BE2C (cell line): ENCODE data around the gene ZPBP.

Experiments used
- DNase-seq: peaks from one replicate; pipeline ENCODE4 v3.0.0-alpha.2; 2020
- H3K27me3 ChIP-seq: fragments of 250-450 bp; sonication (Bioruptor Pico); 2 replicates; pipeline ENCODE4 v1.5.1; 2020; ENCODE audit warnings: mild to moderate bottlenecking
- H3K36me3 ChIP-seq: fragments of 250-450 bp; sonication (Bioruptor Pico); 2 replicates; pipeline ENCODE4 v1.5.1; 2020; ENCODE audit warnings: mild to moderate bottlenecking
- H3K4me1 ChIP-seq: fragments of 250-450 bp; sonication (Bioruptor Pico); 2 replicates; pipeline ENCODE4 v1.5.1; 2020
- H3K4me3 ChIP-seq: 2 replicates; pipeline ENCODE4 v1.5.1; 2011; ENCODE audit warnings: low read depth, low read length
- H3K9me3 ChIP-seq: fragments of 250-450 bp; sonication (Bioruptor Pico); 2 replicates; pipeline ENCODE4 v1.5.1; 2020
- CTCF ChIP-seq: IDR thresholded peaks from 2 replicates; pipeline ENCODE4 v1.5.1; 2012; ENCODE audit warnings: mild to moderate bottlenecking, low read depth, low read length

Gene ZPBP

GRCh38 chr7:50138101-50138500 is 45.1 kb upstream of the ZPBP start:
- Histone ChIP-seq H3K36me3 (no peaks in the 10 kb centered on the region), H3K4me1 (no peaks in the 10 kb centered on the region), H3K4me3 (no peak overlapping the region), H3K27me3 (no peaks in the 10 kb centered on the region), H3K9me3 (no peaks in the 10 kb centered on the region)
- no peak for DNase-seq
- no peak for TF ChIP-seq CTCF

GRCh38 chr7:50125766-50126165 is 32.7 kb upstream of the ZPBP start:
- Histone ChIP-seq H3K9me3 (no peaks in the 10 kb centered on the region), H3K4me3 (no peak overlapping the region), H3K4me1 (no peaks in the 10 kb centered on the region), H3K36me3 (no peaks in the 10 kb centered on the region), H3K27me3 (no peaks in the 10 kb centered on the region)
- DNase-seq = no peak
- no peak for TF ChIP-seq CTCF

- DNase-seq = no peak
- Histone ChIP-seq H3K4me3 (no peak overlapping the region), H3K27me3 (no peaks in the 10 kb centered on the region; the same call in 1 of the 2 replicates), H3K4me1 (no peaks in the 10 kb centered on the region), H3K36me3 (no peaks in the 10 kb centered on the region), H3K9me3 (no peaks in the 10 kb centered on the region)
- no peak for TF ChIP-seq CTCF
Observed at GRCh38 chr7:50121286-50121685, 28.2 kb upstream of the ZPBP start.

GRCh38 chr7:50119815-50120637 is 27.0 kb upstream of the ZPBP start:
- Histone ChIP-seq H3K4me1 (no peaks in the 10 kb centered on the region), H3K9me3 (no peaks in the 10 kb centered on the region), H3K27me3 (no peaks in the 10 kb centered on the region; the same call in 1 of the 2 replicates), H3K4me3 (no peak overlapping the region), H3K36me3 (no peaks in the 10 kb centered on the region)
- peak; percentile 50 for TF ChIP-seq CTCF
- DNase-seq = peak; percentile 19

GRCh38 chr7:50112250-50112649 is 19.2 kb upstream of the ZPBP start:
- Histone ChIP-seq H3K4me3 (no peak overlapping the region), H3K36me3 (no peaks in the 10 kb centered on the region), H3K9me3 (no peaks in the 10 kb centered on the region), H3K4me1 (no peaks in the 10 kb centered on the region), H3K27me3 (no peaks in the 10 kb centered on the region; the same call in 1 of the 2 replicates)
- no peak for TF ChIP-seq CTCF
- DNase-seq = no peak

- TF ChIP-seq CTCF = no peak
- Histone ChIP-seq H3K4me3 (no peak overlapping the region), H3K36me3 (no peaks in the 10 kb centered on the region), H3K4me1 (no peaks in the 10 kb centered on the region), H3K9me3 (no peaks in the 10 kb centered on the region), H3K27me3 (no peaks in the 10 kb centered on the region)
- no peak for DNase-seq
Observed at GRCh38 chr7:50101873-50102272, 8.8 kb upstream of the ZPBP start.
